Muscle layer of colon (tissue), 2 donors: ENCODE results near the gene PLEKHA8.

Experiments used
- H3K27ac ChIP-seq: one replicate; pipeline ENCODE4 v1.7.0; 2013; ENCODE audit warnings: low read depth, mild to moderate bottlenecking, low read length, moderate library complexity
- H3K27me3 ChIP-seq, 2 donors: one replicate each; pipeline ENCODE4 v1.7.0; 2013; ENCODE audit warnings: low read length in 2 of 2, mild to moderate bottlenecking in 2 of 2; ENCODE audit not compliant: insufficient read depth in 2 of 2, control insufficient read depth in 1 of 2
- H3K36me3 ChIP-seq: one replicate; pipeline ENCODE4 v1.7.0; 2013; ENCODE audit warnings: mild to moderate bottlenecking, low read length; ENCODE audit not compliant: insufficient read depth
- H3K4me1 ChIP-seq: one replicate; pipeline ENCODE4 v1.7.0; 2013; ENCODE audit warnings: mild to moderate bottlenecking, low read length; ENCODE audit not compliant: insufficient read depth
- H3K4me3 ChIP-seq, 2 donors: one replicate each; pipeline ENCODE4 v1.7.0; 2013; ENCODE audit warnings: low read length in 2 of 2, low read depth in 1 of 2, mild to moderate bottlenecking in 1 of 2, moderate library complexity in 1 of 2
- H3K9ac ChIP-seq: one replicate; pipeline ENCODE4 v1.7.0; 2013; ENCODE audit warnings: low read length
- H3K9me3 ChIP-seq: one replicate; pipeline ENCODE4 v1.7.0; 2013; ENCODE audit warnings: mild to moderate bottlenecking, low read length
- donor health status: abdominal sarcoma.
- donor health status: Adenocarcinoma of cecum.

PLEKHA8 gene

GRCh38 chr7:29998489-29998888 is 29.7 kb upstream of the PLEKHA8 start:
- Histone ChIP-seq H3K4me1 (no peaks in the 10 kb centered on the region), H3K27me3 (no peaks in the 10 kb centered on the region), H3K9ac (no peak overlapping the region), H3K27ac (no peak overlapping the region), H3K4me3 (no peak overlapping the region), H3K9me3 (no peaks in the 10 kb centered on the region), H3K36me3 (no peaks in the 10 kb centered on the region)

- H3K27me3 ChIP-seq = no peaks in the 10 kb centered on the region
These were observed 26.2 kb upstream of the PLEKHA8 start for GRCh38 chr7:30001998-30002397.

GRCh38 chr7:30003098-30003497 is 25.1 kb upstream of the PLEKHA8 start:
- Histone ChIP-seq H3K27me3 (no peaks in the 10 kb centered on the region), H3K4me1 (no peaks in the 10 kb centered on the region), H3K9me3 (no peaks in the 10 kb centered on the region), H3K27ac (no peak overlapping the region), H3K36me3 (no peaks in the 10 kb centered on the region), H3K4me3 (no peak overlapping the region), H3K9ac (no peak overlapping the region)

More at GRCh38 chr7:30001998-30002397, 26.2 kb upstream of the PLEKHA8 start:
- no peak overlapping the region for H3K4me3 ChIP-seq
- H3K4me1 ChIP-seq = no peaks in the 10 kb centered on the region
- H3K27ac ChIP-seq = no peak overlapping the region
- no peaks in the 10 kb centered on the region for H3K9me3 ChIP-seq
- H3K9ac ChIP-seq = no peak overlapping the region
- no peaks in the 10 kb centered on the region for H3K36me3 ChIP-seq

GRCh38 chr7:30005464-30005863 is 22.7 kb upstream of the PLEKHA8 start:
- Histone ChIP-seq H3K4me1 (no peaks in the 10 kb centered on the region), H3K9ac (no peak overlapping the region), H3K4me3 (no peak overlapping the region), H3K27me3 (no peaks in the 10 kb centered on the region), H3K9me3 (no peaks in the 10 kb centered on the region), H3K27ac (no peak overlapping the region), H3K36me3 (no peaks in the 10 kb centered on the region)

GRCh38 chr7:30010021-30010420 is 18.2 kb upstream of the PLEKHA8 start:
- H3K27ac ChIP-seq = no peak overlapping the region
- H3K9ac ChIP-seq = no peak overlapping the region
- no peaks in the 10 kb centered on the region for H3K36me3 ChIP-seq
- H3K9me3 ChIP-seq = no peaks in the 10 kb centered on the region
- no peaks in the 10 kb centered on the region for H3K4me1 ChIP-seq
- H3K27me3 ChIP-seq = no peaks in the 10 kb centered on the region
- H3K4me3 ChIP-seq = no peak overlapping the region

- H3K9me3 ChIP-seq = no peaks in the 10 kb centered on the region
- no peaks in the 10 kb centered on the region for H3K27me3 ChIP-seq
- H3K27ac ChIP-seq = no peak overlapping the region
- no peak overlapping the region for H3K4me3 ChIP-seq
- no peaks in the 10 kb centered on the region for H3K4me1 ChIP-seq
- H3K36me3 ChIP-seq = no peaks in the 10 kb centered on the region
- H3K9ac ChIP-seq = no peak overlapping the region
These were observed 15.5 kb upstream of the PLEKHA8 start for GRCh38 chr7:30012757-30013156.

GRCh38 chr7:30018451-30018850 is 9.8 kb upstream of the PLEKHA8 start:
- Histone ChIP-seq H3K36me3 (no peaks in the 10 kb centered on the region), H3K9me3 (no peaks in the 10 kb centered on the region), H3K27me3 (no peaks in the 10 kb centered on the region), H3K4me3 (no peak overlapping the region), H3K27ac (no peak overlapping the region), H3K9ac (no peak overlapping the region), H3K4me1 (peaks cover 3% of the 10 kb centered on the region)

- no peaks in the 10 kb centered on the region for H3K36me3 ChIP-seq
- no peaks in the 10 kb centered on the region for H3K27me3 ChIP-seq
- peaks cover 12% of the 10 kb centered on the region for H3K4me1 ChIP-seq
- H3K27ac ChIP-seq = no peak overlapping the region
- no peak overlapping the region for H3K9ac ChIP-seq
- H3K4me3 ChIP-seq = no peak overlapping the region
- H3K9me3 ChIP-seq = no peaks in the 10 kb centered on the region
These were observed 8.8 kb upstream of the PLEKHA8 start for GRCh38 chr7:30019387-30019786.

- Histone ChIP-seq H3K4me1 (peaks cover 16% of the 10 kb centered on the region), H3K9ac (no peak overlapping the region), H3K27me3 (no peaks in the 10 kb centered on the region), H3K4me3 (no peak overlapping the region), H3K9me3 (no peaks in the 10 kb centered on the region), H3K27ac (no peak overlapping the region), H3K36me3 (no peaks in the 10 kb centered on the region)
These were observed 8.3 kb upstream of the PLEKHA8 start for GRCh38 chr7:30019960-30020359.

- H3K4me1 ChIP-seq = peaks cover 22% of the 10 kb centered on the region
- H3K36me3 ChIP-seq = no peaks in the 10 kb centered on the region
- no peak overlapping the region for H3K27ac ChIP-seq
- no peak overlapping the region for H3K9ac ChIP-seq
- no peak overlapping the region for H3K4me3 ChIP-seq
- no peaks in the 10 kb centered on the region for H3K27me3 ChIP-seq
- H3K9me3 ChIP-seq = no peaks in the 10 kb centered on the region
These were observed 7.7 kb upstream of the PLEKHA8 start for GRCh38 chr7:30020535-30020934.

GRCh38 chr7:30022991-30023390 is 5.2 kb upstream of the PLEKHA8 start:
- no peaks in the 10 kb centered on the region for H3K9me3 ChIP-seq
- H3K36me3 ChIP-seq = no peaks in the 10 kb centered on the region
- H3K27ac ChIP-seq = no peak overlapping the region
- H3K4me3 ChIP-seq = no peak overlapping the region
- H3K4me1 ChIP-seq = peaks cover 30% of the 10 kb centered on the region
- no peak overlapping the region for H3K9ac ChIP-seq
- no peaks in the 10 kb centered on the region for H3K27me3 ChIP-seq

GRCh38 chr7:30023524-30023923 is 4.7 kb upstream of the PLEKHA8 start:
- H3K27ac ChIP-seq = no peak overlapping the region
- H3K4me3 ChIP-seq = no peak overlapping the region
- no peak overlapping the region for H3K9ac ChIP-seq
- no peaks in the 10 kb centered on the region for H3K36me3 ChIP-seq
- H3K27me3 ChIP-seq = no peaks in the 10 kb centered on the region
- H3K9me3 ChIP-seq = no peaks in the 10 kb centered on the region
- H3K4me1 ChIP-seq = peaks cover 30% of the 10 kb centered on the region
